MM.1S (cell line): Measurements from ENCODE around the gene NCKAP5.

Source experiments
- DNase-seq: peaks from one replicate; pipeline ENCODE4 v3.0.0-alpha.2; 2015
- H2AFZ ChIP-seq: fragments of 300-600 bp; sonication (generic); 2 replicates; pipeline ENCODE4 v1.6.0; 2016; ENCODE audit warnings: antibody characterized with exemption, low read length
- H3F3A ChIP-seq: fragments of 300-600 bp; sonication (generic); 2 replicates; pipeline ENCODE4 v1.6.1; 2016; ENCODE audit warnings: mild to moderate bottlenecking, antibody characterized with exemption, low read length, moderate library complexity, mixed read lengths; ENCODE audit not compliant: insufficient read depth
- H3K27ac ChIP-seq: fragments of 300-600 bp; sonication (generic); 2 replicates; pipeline ENCODE4 v1.5.1; 2016; ENCODE audit warnings: mild to moderate bottlenecking, low read length
- H3K27me3 ChIP-seq: fragments of 300-600 bp; sonication (generic); replicated peaks from 2 replicates; pipeline ENCODE4 v1.6.0; 2016; ENCODE audit warnings: low read length; ENCODE audit not compliant: insufficient read depth
- H3K36me3 ChIP-seq: fragments of 300-600 bp; sonication (generic); replicated peaks from 2 replicates; pipeline ENCODE4 v1.6.1; 2016; ENCODE audit warnings: mild to moderate bottlenecking, low read length, mixed read lengths; ENCODE audit not compliant: insufficient read depth
- H3K4me1 ChIP-seq: fragments of 300-600 bp; sonication (generic); 2 replicates; pipeline ENCODE4 v1.6.1; 2016; ENCODE audit warnings: low read length, mixed read lengths
- H3K4me2 ChIP-seq: fragments of 300-600 bp; sonication (generic); 2 replicates; pipeline ENCODE4 v1.6.0; 2016; ENCODE audit warnings: low read depth, low read length
- H3K4me3 ChIP-seq: fragments of 300-600 bp; sonication (generic); 2 replicates; pipeline ENCODE4 v1.5.1; 2016; ENCODE audit warnings: low read length, mixed read lengths
- H3K79me2 ChIP-seq: fragments of 300-600 bp; sonication (generic); 2 replicates; pipeline ENCODE4 v1.6.1; 2016; ENCODE audit warnings: mixed run types, low read length, mixed read lengths
- H3K9ac ChIP-seq: fragments of 300-600 bp; sonication (generic); 2 replicates; pipeline ENCODE4 v1.6.1; 2016; ENCODE audit warnings: low read length, mixed read lengths
- H3K9me2 ChIP-seq: fragments of 300-600 bp; sonication (generic); replicated peaks from 2 replicates; pipeline ENCODE4 v1.6.1; 2016; ENCODE audit warnings: mild to moderate bottlenecking, low read length, mixed read lengths; ENCODE audit not compliant: insufficient read depth
- H3K9me3 ChIP-seq: fragments of 300-600 bp; sonication (generic); replicated peaks from 2 replicates; pipeline ENCODE4 v1.6.1; 2016; ENCODE audit warnings: mild to moderate bottlenecking, low read length, mixed read lengths; ENCODE audit not compliant: insufficient read depth
- H4K20me1 ChIP-seq: fragments of 300-600 bp; sonication (generic); 2 replicates; pipeline ENCODE4 v1.6.1; 2016; ENCODE audit warnings: mild to moderate bottlenecking, low read length, moderate library complexity, mixed read lengths; ENCODE audit not compliant: insufficient read depth
- CTCF ChIP-seq: fragments of 300-600 bp; sonication (generic); IDR thresholded peaks from 2 replicates; pipeline ENCODE4 v1.5.1; 2016; ENCODE audit warnings: antibody characterized with exemption, low read length, mixed read lengths
- EZH2 ChIP-seq: fragments of 300-600 bp; sonication (generic); optimal IDR thresholded peaks from 2 replicates; pipeline ENCODE3; 2017; ENCODE audit warnings: low read depth, mild to moderate bottlenecking, antibody characterized with exemption, low read length, mixed read lengths
- EZH2phosphoT487 ChIP-seq: fragments of 300-600 bp; sonication (generic); IDR thresholded peaks from 2 replicates; pipeline ENCODE4 v1.6.1; 2018; ENCODE audit warnings: antibody characterized with exemption, low read length

NCKAP5 gene

GRCh38 chr2:132780651-132781050, 787.6 kb downstream of the NCKAP5 start:
- Histone ChIP-seq H3K4me3 (no peak overlapping the region), H3K4me2 (no peak overlapping the region), H3K9me2 (no peaks in the 10 kb centered on the region), H3K9me3 (no peaks in the 10 kb centered on the region), H3K27me3 (no peaks in the 10 kb centered on the region), H2AFZ (no peak overlapping the region), H3F3A (no peaks in the 10 kb centered on the region), H4K20me1 (no peaks in the 10 kb centered on the region), H3K27ac (no peak overlapping the region), H3K79me2 (no peaks in the 10 kb centered on the region), H3K9ac (no peak overlapping the region), H3K36me3 (no peaks in the 10 kb centered on the region), H3K4me1 (no peaks in the 10 kb centered on the region)
- TF ChIP-seq CTCF (no peak), EZH2phosphoT487 (no peak), EZH2 (no peak)
- no peak for DNase-seq

GRCh38 chr2:132779206-132779721, 789.0 kb downstream of the NCKAP5 start:
- Histone ChIP-seq H3K4me1 (no peaks in the 10 kb centered on the region), H3K27ac (no peak overlapping the region), H3K9me3 (no peaks in the 10 kb centered on the region), H3K36me3 (no peaks in the 10 kb centered on the region), H2AFZ (no peak overlapping the region), H3K27me3 (no peaks in the 10 kb centered on the region), H3K9ac (no peak overlapping the region), H3K4me3 (no peak overlapping the region), H3K9me2 (no peaks in the 10 kb centered on the region), H3K79me2 (no peaks in the 10 kb centered on the region), H4K20me1 (no peaks in the 10 kb centered on the region), H3F3A (no peaks in the 10 kb centered on the region), H3K4me2 (no peak overlapping the region)
- TF ChIP-seq CTCF (no peak), EZH2phosphoT487 (no peak), EZH2 (no peak)
- DNase-seq, result no peak

GRCh38 chr2:132776287-132776686, 792.0 kb downstream of the NCKAP5 start:
- no peak overlapping the region for H2AFZ ChIP-seq
- no peak overlapping the region for H3K4me2 ChIP-seq
- H3K79me2 ChIP-seq, result no peaks in the 10 kb centered on the region
- H3K9me3 ChIP-seq, result no peaks in the 10 kb centered on the region
- H3K9me2 ChIP-seq, result no peaks in the 10 kb centered on the region
- no peaks in the 10 kb centered on the region for H3K36me3 ChIP-seq
- H3K27ac ChIP-seq, result no peak overlapping the region
- H3F3A ChIP-seq, result no peaks in the 10 kb centered on the region
- no peak overlapping the region for H3K4me3 ChIP-seq
- TF ChIP-seq CTCF, result no peak
- no peak for TF ChIP-seq EZH2
- TF ChIP-seq EZH2phosphoT487, result no peak
- no peak for DNase-seq
- peaks cover 16% of the 10 kb centered on the region for H3K4me1 ChIP-seq
- H3K9ac ChIP-seq, result no peak overlapping the region
- no peaks in the 10 kb centered on the region for H4K20me1 ChIP-seq
- no peaks in the 10 kb centered on the region for H3K27me3 ChIP-seq
